ENCODE measurements around the gene CFAP65. TPM values are rescaled to one million over a fixed set of nuclear protein-coding genes. Genes with fewer than 3 reads are reported as not detected.

Gene CFAP65
- total RNA-seq, 2 experiments from 2014 or later: not detected

GRCh38 chr2:218992703-218993344 is 48.5 kb downstream of the CFAP65 start:
- Histone ChIP-seq H3K36me3 (ENCODE audit: insufficient read depth, low read length) (no peaks in the 10 kb centered on the region), H3K4me3 (ENCODE audit: low read length) (no peak overlapping the region), H3K4me1 (ENCODE audit: insufficient read depth, low read length) (peaks cover 32% of the 10 kb centered on the region), H3K27me3 (ENCODE audit: control insufficient read depth in 1 of 2, insufficient read depth in 2 of 2, low read length in 2 of 2) (peaks cover 91 to 95% of the 10 kb centered on the region in 2 experiments), H3K27ac (ENCODE audit: low read depth in 1 of 2, low read length in 2 of 2) (no peak overlapping the region), H3K9me3 (ENCODE audit: control insufficient read depth in 1 of 2, insufficient read depth in 1 of 2, low read length in 2 of 2) (peaks cover 0 to 15% of the 10 kb centered on the region in 2 experiments)
- CTCF ChIA-PET: interaction anchor here (1.3 to 1.5 kb wide), 2 partner anchors 13 kb away, joined by 4 to 5 read pairs; no protein-coding TSS in a partner anchor
- no peak for ATAC-seq (ENCODE audit: poor library complexity)
- Mint-ChIP-seq H3K36me3 (ENCODE audit: low read depth) (no peaks in the 10 kb centered on the region), H3K9me3 (no peaks in the 10 kb centered on the region), H3K4me3 (no peak overlapping the region), H3K27ac (no peak overlapping the region), H3K4me1 (ENCODE audit: low read depth) (peaks cover 18% of the 10 kb centered on the region), H3K27me3 (peaks cover 92% of the 10 kb centered on the region)
- no peak for TF ChIP-seq CTCF (IDR thresholded peaks at IDR 0.05)
- DNase-seq: no peak
- POLR2A ChIA-PET: no interaction called here
- intact Hi-C loops (cut with DNase I, micrococcal nuclease): no loop called here

GRCh38 chr2:218992196-218992595 is 49.1 kb downstream of the CFAP65 start:
- H3K27ac ChIP-seq (ENCODE audit: low read depth in 1 of 2, low read length in 2 of 2): no peak overlapping the region
- no peak for TF ChIP-seq CTCF (IDR thresholded peaks at IDR 0.05)

GRCh38 chr2:218991674-218992168 is 49.6 kb downstream of the CFAP65 start:
- DNase-seq (no peak), ATAC-seq (ENCODE audit: poor library complexity) (no peak)
- peaks cover 18% of the 10 kb centered on the region for H3K4me1 Mint-ChIP-seq (ENCODE audit: low read depth)
- H3K27me3 ChIP-seq (ENCODE audit: control insufficient read depth in 1 of 2, insufficient read depth in 2 of 2, low read length in 2 of 2): peaks cover 93 to 96% of the 10 kb centered on the region in 2 experiments
- H3K36me3 ChIP-seq (ENCODE audit: insufficient read depth, low read length): no peaks in the 10 kb centered on the region
- no peaks in the 10 kb centered on the region for H3K9me3 Mint-ChIP-seq
- intact Hi-C loops (cut with DNase I, micrococcal nuclease): no loop called here
- H3K9me3 ChIP-seq (ENCODE audit: control insufficient read depth in 1 of 2, insufficient read depth in 1 of 2, low read length in 2 of 2): peaks cover 0 to 15% of the 10 kb centered on the region in 2 experiments
- no peak overlapping the region for H3K27ac Mint-ChIP-seq
- H3K27ac ChIP-seq (ENCODE audit: low read depth in 1 of 2, low read length in 2 of 2): no peak overlapping the region
- CTCF ChIA-PET: interaction anchor here (1.5 kb wide), 1 partner anchor 12 kb away, joined by 5 read pairs; no protein-coding TSS in a partner anchor
- no peak for TF ChIP-seq CTCF (IDR thresholded peaks at IDR 0.05)
- H3K4me3 ChIP-seq (ENCODE audit: low read length): no peak overlapping the region
- peaks cover 94% of the 10 kb centered on the region for H3K27me3 Mint-ChIP-seq
- POLR2A ChIA-PET: no interaction called here
- H3K4me3 Mint-ChIP-seq: no peak overlapping the region
- H3K36me3 Mint-ChIP-seq (ENCODE audit: low read depth): no peaks in the 10 kb centered on the region
- peaks cover 32% of the 10 kb centered on the region for H3K4me1 ChIP-seq (ENCODE audit: insufficient read depth, low read length)

More at GRCh38 chr2:218992196-218992595, 49.1 kb downstream of the CFAP65 start:
- Mint-ChIP-seq H3K36me3 (ENCODE audit: low read depth) (no peaks in the 10 kb centered on the region), H3K27me3 (peaks cover 93% of the 10 kb centered on the region), H3K27ac (no peak overlapping the region), H3K4me3 (no peak overlapping the region), H3K4me1 (ENCODE audit: low read depth) (peaks cover 18% of the 10 kb centered on the region), H3K9me3 (no peaks in the 10 kb centered on the region)
- DNase-seq: no peak
- H3K36me3 ChIP-seq (ENCODE audit: insufficient read depth, low read length): no peaks in the 10 kb centered on the region
- peaks cover 0 to 15% of the 10 kb centered on the region in 2 experiments for H3K9me3 ChIP-seq (ENCODE audit: control insufficient read depth in 1 of 2, insufficient read depth in 1 of 2, low read length in 2 of 2)
- POLR2A ChIA-PET: no interaction called here
- no peak for ATAC-seq (ENCODE audit: poor library complexity)
- H3K27me3 ChIP-seq (ENCODE audit: control insufficient read depth in 1 of 2, insufficient read depth in 2 of 2, low read length in 2 of 2): peaks cover 93 to 95% of the 10 kb centered on the region in 2 experiments
- H3K4me1 ChIP-seq (ENCODE audit: insufficient read depth, low read length): peaks cover 32% of the 10 kb centered on the region
- CTCF ChIA-PET: interaction anchor here (1.5 kb wide), 1 partner anchor 12 kb away, joined by 5 read pairs; no protein-coding TSS in a partner anchor
- H3K4me3 ChIP-seq (ENCODE audit: low read length): no peak overlapping the region
- intact Hi-C loops (cut with DNase I, micrococcal nuclease): no loop called here
